Measurements from ENCODE around the gene GADL1.

The GADL1 gene

DNA sequence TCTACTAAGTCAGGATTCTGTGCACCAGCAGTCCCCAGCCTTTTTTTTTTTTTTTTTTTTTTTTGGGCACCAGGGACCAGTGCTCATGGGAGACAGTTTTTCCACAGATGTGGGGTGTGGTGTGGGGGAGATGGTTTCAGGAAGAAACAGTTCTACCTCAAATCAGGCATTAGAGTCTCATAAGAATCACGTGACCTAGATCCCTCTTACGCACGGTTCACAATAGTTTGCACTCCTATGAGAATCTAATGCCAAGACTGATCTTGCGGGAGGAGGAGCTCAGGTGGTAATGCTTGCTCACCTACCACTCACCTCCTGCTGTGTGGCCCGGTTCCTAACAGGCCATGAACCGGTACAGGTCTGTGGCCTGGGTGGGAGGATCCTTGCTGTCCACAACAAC, 88.8 kb downstream of the GADL1 start:
- DNase-seq: no peak

DNA sequence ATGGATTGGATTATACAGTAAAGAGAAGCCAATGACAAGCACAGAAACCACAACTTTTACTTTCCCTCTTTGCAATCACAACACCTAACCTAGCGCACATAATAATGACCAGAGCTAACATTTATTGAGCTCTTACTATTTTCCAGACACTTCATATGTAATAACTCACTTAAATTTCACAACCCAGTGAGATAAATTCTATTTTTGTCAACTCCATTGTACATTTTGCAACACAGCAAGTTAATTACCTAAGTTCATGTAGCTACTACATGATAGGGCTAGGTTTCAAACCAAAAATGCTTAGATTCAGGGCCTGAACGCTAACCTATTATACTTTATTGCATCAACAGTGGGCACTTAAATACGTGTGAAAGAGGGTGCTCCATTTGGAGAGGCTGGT, 89.5 kb downstream of the GADL1 start:
- DNase-seq: no peak

DNA sequence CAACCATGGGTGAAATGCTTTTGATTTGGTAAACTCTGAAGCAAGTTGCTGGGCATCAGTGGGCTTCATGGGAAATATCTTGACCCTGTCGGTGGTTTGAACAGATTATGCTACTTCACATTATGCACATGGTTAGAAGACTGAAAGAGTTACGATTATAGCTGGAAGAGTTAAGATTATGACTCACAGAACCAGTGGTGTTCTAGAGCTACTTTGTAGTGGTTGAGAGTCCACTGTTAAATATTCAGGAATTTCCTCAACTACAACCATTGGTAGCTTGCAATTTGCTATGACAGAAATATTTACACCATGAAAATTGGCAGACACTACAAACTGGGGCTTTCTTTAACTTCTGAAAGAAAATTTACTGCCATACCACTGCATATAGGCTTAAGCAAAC, 99.3 kb downstream of the GADL1 start:
- DNase-seq: no peak

DNA sequence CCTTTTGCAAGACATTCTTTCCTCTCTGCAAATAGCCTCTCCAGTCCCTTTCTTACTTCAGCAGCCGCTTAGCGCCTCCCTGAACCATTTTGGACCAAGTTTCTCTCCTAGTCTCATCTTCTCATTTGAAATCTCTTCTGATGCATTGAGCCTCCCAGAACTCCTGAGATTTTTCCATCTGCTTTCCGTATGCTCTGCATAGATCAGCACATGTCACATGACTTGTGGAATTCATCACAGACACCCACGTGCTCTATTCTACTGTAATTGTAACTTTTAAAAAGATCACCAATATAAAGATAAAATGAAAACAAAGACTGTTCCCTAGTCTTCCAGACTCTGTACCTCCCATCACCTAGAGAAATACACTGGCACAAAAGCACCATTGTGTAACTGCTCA, 100.7 kb downstream of the GADL1 start:
- no peak for DNase-seq

DNA sequence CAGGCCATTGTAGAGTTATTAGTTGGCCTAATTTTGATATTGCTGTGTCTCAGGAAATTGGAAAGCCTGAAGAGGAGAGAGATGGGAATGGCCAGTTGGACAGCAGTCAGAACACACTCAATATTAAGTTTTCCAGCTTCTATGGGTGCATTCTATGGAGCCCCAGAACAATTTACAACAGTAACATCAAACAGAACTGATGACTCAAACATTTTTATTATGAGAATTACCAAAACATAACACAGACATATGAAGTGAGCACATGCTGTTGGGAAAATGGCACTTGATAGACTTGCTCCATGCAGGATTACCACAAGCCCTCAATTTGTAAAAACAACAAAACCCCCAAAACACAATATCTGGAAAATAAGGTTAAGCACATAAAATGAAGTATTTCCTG, 104.3 kb downstream of the GADL1 start:
- no peak for DNase-seq

DNA sequence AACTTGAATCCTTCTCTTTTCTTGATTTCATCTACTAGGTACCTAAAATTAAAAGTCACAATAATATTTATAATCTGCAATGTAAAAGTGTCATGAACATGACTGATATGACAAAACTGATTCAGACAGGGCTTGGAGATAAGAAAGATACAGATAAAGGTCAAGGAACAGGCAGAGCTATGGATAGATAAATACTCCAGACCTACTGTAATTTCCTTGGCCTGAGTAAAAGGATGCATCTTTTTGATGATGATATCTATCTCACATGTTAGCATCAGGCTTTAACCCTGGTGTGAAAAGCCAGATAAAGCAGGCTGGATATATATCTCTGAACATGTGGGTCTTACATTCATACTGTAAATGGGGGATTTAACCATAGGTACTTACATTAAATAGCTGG, 108.1 kb downstream of the GADL1 start:
- DNase-seq: no peak

DNA sequence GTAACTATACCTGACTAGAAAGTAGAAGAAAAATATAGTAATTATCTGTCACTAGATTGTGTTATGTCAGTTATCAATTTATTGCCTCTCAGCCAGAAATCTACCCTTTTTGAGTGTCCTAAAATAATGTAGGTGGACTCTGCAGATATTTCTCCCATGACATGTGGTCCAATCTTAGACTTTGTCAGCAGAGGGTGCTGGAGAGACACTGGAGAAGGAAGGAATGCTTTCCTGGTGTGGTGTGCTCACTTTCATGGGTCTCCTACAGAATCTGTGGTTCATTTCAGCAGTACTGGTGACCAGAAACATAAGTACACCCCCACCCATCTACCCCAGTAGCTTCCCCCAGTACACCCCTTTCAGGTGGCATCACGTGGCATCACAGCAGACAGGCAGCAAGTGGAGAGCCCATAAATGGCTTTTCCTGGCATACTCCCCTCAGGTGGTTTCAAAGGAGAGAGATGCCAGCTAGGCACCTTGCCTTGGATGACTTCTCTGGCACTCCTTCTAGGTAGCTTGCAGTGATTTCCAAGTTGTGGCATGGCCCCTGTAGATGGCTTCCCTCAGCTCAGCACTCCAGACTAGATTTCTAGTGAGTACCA, 114.7 kb downstream of the GADL1 start:
- no peak for DNase-seq

DNA sequence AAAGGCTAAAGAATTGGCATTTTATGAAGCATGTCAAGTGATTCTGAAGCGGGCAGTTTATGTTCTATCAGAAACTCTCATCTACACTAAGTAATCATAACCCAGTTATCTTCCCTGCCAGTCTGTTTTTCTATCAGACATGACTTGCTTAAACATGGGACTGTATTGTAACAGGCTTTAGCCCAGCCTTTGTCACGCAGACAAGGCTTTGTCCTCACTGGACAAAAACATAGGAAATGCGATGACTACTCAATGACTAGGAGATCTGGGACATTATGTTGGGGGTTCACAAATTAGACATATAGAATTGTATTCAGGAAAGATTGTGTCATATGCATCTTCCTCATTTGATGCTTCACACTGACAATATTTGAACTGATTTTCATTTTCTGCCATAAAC, 115.5 kb downstream of the GADL1 start:
- no peak for DNase-seq

DNA sequence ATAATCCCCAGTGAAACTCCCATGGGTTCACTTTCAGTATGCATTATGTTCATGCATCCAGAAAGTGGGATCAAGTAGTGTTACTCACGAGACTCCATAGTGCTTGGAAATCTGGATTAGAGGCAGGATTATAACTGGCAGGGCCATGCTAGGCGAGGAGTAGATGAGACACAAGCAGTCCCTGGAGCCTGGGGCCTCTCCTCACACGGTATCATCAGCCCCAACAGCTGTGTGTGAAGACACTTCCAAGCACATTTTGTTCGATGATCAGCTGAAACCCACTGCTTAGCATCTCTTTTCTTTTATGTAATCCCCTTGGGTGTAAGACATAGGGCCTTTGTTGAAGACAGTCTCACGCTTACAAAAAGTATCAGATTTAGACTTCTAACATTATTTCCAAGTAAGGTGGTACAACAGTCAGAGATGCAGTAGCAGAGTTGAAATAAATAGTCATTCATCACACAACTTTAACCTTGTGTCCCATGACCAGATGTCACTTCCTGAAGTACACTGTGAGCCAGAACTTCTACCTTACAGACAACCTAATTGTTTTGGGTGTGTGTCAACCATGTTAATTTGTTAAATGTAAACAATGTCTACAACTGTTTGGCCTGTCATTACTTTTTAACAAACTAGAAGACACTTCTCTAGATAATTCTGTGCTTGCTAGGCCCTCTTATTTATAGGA, 116.9 kb downstream of the GADL1 start:
- no peak for DNase-seq

DNA sequence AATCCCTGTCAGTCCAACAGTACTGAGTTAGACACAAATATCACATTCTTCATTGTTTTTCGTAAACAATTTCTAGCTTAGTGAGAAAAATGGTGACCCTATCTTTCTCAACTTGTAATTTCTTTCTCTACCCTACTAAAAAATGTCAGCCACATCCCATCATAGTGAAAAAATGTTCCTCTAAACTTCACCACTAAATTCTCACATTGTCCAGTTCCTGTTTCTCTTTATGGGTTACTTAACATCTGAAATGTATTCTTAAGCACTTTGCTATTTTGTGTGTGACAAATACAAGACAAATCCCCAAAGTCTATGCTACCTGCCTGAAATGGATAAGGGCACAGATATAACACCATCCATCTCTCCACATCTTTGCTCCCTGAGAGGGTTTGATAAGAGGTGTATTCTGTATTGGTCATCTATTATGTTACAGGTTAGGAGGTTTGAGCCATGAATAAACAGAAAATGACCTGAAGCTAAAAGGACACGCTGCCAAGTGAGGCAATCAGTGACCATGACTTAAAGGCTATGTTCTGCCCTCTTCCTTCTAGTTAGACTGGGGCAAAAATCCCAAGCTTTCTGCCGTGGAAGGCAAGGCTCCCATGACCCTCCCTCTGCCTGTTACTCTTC, 118.2 kb downstream of the GADL1 start:
- no peak for DNase-seq

DNA sequence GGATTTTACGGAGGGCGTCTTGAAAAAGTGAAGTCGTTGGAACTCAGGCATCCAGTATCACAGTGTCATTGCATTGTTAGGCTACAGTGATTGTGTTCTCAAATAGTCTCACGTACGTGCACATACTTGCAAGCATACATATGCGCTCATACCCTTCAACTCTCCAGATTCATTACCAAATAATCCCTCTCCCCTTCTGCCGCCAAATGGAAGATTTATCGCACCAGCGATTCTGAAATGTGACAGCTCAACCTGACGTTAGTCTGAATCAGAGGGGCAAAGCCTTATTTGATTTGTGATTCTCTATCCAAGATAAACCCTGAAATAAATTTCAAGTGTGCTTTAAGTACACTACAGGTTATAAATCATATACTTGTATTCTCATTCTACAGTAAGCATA, 119.4 kb downstream of the GADL1 start:
- no peak for DNase-seq

DNA sequence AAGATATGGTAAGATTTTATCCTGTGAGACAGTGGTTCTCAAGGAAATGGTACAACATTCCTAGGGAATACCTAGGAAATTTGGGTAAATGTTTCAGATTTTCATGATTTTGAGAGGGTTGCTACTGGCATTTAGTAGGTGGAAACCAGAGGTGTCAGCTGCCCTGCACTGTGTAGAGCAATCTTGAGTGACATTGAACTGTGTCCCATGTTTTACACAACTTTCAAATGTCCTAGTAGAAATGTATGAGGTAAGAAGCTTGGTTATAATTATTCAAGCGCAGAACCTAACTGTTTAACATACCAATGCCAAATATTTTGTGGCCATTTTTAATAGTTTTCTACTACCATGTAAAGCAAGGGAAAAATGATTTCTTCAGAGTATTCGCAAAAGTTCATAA, 120.4 kb downstream of the GADL1 start:
- no peak for DNase-seq

DNA sequence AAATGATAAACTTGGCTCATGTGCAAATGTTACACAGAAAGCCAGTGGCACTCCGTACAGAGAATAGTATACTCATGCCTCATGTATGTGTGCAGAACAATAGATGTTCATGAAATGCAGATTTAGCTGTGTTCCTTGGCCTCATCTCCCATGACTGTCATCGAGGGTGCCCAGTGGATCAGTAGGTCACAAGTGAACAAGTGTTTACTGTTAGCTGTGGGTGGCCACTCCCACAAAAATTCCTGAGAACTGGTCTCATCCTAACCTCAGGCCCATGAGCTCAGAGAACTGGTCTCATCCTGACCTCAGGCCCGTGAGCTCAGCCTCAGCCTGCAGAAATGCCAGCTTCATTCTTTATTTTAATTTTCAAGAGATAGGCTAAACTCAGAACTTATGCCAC, 124.1 kb downstream of the GADL1 start:
- DNase-seq: no peak

DNA sequence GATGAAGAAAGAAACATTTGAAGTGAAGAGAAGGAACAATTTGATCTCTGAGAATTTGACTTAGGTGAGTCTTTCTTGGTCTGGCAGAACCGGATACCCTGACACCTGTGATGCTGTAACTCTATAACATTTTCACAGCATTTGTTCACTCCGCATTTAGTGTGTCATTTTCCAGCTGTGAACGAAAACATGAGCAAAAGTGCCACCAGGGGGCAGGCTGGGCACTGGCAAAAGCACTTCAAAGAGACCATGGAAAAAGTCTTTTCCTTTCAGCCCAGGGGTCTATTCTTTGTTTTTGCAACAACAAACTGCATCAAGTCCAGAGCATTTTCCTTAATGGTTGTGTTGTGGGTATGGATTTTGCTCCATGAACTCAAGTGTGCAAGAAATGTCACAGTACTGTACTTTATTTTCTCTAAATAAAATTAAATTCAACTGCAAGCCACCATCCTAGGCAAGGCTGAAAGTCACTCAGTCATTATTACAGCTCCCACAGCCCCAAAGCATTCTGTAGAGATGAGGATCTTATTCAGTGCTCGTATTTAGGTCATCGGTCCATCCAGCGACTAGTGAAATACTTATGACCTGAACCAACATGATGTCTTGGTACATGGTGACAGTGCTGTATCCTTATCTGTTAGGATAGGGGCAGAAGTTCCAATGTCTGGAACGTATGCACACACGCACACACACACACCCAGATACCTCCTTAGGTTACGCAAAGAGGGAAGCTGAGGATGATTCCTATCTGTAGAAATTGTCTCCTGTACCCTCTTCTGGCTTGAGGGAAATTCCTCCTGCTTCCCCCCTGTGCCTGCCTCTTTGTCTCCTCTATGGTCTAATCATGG, 125.5 kb downstream of the GADL1 start:
- peak; percentile 29 for DNase-seq

DNA sequence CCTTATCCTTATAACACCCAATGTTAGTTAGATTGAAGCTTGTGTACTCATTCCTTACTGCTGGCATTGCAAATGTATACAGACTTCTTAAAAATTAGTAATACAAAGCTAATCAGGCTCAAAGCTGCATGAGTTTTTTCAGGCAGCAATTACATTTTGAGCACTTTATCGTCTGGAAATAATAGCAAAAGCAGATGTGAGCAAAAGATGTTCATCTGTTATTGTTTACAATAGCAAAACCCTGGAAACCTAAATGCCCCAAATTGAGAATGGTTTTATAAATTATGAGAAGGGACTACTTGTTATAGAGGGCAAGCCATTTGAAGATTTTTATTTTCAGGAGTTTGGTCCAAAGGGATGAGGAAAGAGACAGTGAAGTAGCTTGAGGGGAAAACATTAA, 126.4 kb downstream of the GADL1 start:
- no peak for DNase-seq

DNA sequence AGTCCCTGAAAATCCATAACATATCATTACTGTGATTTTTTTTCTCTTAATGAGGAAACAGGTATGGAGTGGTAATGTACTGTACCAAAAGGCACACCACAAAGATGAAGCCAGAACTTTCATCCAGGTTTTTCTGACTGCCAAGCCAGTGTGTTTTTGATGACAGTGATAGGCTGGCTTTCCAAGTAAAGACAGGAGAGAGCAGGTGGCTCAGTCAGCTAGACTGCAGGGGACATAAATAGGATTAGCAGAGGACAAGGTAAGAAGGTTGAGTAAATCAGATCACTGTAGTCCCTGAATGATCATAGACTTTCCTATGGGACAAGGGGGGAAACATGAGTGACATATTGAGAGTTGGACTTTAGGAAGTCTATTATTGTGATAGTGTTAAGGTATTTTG, 127.9 kb downstream of the GADL1 start:
- no peak for DNase-seq

DNA sequence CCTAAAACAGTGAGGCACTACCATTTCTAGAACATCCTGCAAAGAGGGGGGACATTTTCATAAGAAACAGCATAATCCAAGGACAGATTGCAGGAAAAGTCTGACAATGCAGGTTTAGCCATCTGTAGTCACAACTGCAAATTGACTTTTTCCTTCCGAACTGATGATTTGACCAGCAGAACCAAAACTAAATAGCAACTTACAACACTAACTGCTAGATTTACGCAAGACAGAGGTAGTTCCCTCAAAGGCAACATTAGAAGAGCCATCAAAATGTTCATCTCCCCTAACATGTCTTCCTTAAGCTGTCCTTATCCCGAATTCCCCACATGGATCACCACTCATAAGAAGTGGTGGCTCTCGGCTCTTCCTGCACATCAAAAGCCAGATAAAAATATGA, 129.6 kb downstream of the GADL1 start:
- no peak for DNase-seq

DNA sequence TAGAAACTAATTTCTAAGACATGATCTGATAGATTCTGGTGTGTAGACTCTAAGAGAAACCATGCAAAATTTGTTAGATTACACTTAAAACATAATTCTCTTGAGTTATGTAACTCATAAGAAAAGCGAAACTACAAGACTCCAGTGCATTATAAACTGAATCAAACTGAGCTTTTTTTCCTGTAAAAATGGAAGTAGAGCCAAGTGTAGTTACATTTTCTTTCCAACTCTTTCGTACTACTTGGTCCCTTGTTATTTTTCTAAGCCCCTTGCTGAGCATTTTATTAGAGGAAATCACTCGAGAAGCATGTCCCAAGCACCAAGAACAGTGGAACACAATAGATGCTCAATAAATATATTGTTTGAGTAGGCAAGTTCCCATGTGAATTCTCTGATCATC, 130.2 kb downstream of the GADL1 start:
- DNase-seq: no peak

DNA sequence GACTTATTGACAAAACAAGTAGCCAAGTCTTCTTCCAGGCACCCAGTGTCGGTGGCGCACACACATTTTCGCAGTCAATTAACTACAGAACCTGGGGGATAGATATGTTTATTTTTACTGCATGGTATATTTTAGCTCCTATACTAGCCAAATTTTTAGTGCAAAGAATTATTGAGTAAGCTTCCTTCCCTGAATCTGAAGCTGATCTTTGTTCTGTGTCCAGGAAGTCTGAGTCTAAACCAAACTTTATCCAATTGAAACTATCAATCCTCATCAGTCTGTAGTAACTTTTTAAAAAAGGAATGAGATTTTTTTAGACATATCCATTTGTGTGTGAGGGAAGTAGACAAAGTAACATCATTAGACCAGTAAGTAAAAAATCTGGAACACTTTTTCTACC, 133.1 kb downstream of the GADL1 start:
- no peak for DNase-seq

DNA sequence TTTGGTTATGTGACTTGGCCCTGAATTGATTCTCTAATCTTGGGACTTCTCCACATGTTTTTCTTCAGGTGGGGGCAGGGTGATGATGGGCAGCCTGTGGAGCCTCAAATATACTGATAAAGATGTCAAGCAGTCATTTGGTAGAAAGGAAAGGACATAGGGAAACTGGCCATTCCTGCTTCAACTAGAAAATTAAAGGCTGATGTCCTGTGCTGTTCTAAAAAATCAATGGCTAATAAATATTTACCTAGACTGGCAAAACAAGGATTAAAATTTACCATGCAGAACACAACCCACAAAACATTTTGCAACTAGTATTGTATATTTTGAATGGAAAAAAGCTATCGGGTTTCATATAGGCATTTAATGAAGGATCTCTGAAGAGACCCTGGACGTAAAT, 133.7 kb downstream of the GADL1 start:
- DNase-seq: no peak

DNA sequence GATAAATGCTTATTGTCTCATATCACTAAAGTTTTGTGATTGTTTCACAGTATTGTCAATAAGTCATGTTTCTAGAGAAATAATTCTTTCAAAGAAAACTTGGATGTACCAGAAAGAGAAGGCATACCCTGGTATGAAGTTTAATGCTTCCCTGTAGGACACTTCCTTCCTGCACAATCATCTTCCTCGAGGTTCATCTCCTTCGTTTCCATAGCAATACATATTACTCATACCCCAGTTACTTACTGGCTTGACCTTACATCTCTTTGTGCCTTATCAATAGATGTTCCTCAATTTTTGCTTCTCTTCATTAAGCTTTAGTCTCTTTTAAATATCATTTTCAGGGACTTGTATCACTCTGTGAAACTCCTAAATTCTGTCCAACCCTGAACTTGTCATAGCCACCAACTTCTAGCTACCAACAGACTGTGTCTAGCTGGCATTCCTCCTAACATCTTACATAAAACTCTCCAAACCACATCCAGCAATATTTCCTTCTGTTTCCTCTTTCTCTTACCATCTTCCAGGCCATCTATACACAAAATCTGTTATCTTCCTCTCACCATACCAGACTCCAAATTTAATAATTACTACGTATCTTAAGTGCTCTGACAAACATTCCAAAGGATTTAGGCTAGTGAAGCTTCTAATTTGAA, 134.3 kb downstream of the GADL1 start:
- DNase-seq: no peak

DNA sequence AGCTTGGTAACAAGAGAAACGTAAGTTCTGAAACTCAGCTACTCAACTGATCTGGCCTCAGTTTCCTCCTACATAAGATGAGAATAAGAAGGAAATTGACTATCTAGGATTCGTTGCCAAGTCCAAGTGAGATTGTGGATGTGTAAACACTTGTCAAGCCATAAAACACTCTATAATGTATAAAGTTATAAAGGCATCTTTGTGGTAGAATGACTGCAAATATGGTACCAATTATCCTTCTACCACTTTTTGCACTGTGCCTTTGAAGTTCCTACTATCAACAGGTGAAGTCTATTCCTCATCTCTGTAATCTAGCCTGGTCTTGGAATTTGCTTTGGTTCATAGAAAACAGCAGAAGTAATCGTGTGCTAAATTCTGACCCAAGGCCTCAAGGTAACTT, 138.2 kb downstream of the GADL1 start:
- no peak for DNase-seq

DNA sequence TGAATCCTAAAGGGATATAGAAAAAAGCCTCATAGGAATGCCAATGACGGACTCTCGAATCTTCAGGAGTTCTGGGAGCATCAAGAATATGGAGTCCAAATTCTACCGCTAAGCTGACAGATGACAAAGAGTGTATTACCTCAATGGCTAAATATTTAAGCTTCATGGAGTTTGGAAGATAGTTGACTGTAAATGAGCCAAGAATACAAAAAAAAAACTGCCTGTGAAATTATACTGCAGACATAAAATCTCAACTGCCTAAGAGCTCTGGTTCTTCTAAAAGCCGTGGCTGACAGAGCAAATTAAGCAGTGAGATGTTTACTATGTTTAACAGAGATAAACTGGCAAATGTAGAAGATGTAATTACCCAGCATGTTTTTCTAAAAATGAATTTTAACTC, 140.0 kb downstream of the GADL1 start:
- no peak for DNase-seq
